GM18858 (cell line): ENCODE measurements around the gene ALOX5.
"Not testable (repeated sequence)": the region's sequence is repeated elsewhere in the genome, so short reads cannot be mapped to it uniquely, and the experiment has no call there.

ENCODE experiments used
- ATAC-seq: cut with Tn5 transposase; IDR thresholded peaks from one replicate; pipeline ENCODE4 v1.9.1; 2021; ENCODE audit not compliant: unreplicated experiment

The ALOX5 gene

GRCh38 chr10:45373576-45374349, at the start of gene ALOX5:
Gene ALOX5, plus strand, starts transcription at chr10:45374216. Its CDS starts 64 bp downstream, at chr10:45374280.
- ATAC-seq: no peak

GRCh38 chr10:45325116-45325515, 48.9 kb upstream of the ALOX5 start:
- no peak for ATAC-seq

- ATAC-seq: not testable (repeated sequence)
Measured at GRCh38 chr10:45326864-45327263, 47.2 kb upstream of the ALOX5 start.

- not testable (repeated sequence) for ATAC-seq
Measured at GRCh38 chr10:45331824-45332223, 42.2 kb upstream of the ALOX5 start.

- no peak for ATAC-seq
Measured at GRCh38 chr10:45339894-45340293, 34.1 kb upstream of the ALOX5 start.

GRCh38 chr10:45340420-45340819, 33.6 kb upstream of the ALOX5 start:
- ATAC-seq: not testable (repeated sequence)

GRCh38 chr10:45346652-45347335, 27.2 kb upstream of the ALOX5 start:
- ATAC-seq: not testable (repeated sequence)

GRCh38 chr10:45347464-45347863, 26.6 kb upstream of the ALOX5 start:
- not testable (repeated sequence) for ATAC-seq

GRCh38 chr10:45348196-45348765, 25.7 kb upstream of the ALOX5 start:
- not testable (repeated sequence) for ATAC-seq

GRCh38 chr10:45353186-45353585, 20.8 kb upstream of the ALOX5 start:
- peak; percentile 53 for ATAC-seq

- no peak for ATAC-seq
Measured at GRCh38 chr10:45354261-45354660, 19.8 kb upstream of the ALOX5 start.

- ATAC-seq: no peak
Measured at GRCh38 chr10:45355494-45355893, 18.5 kb upstream of the ALOX5 start.

GRCh38 chr10:45358961-45359360, 15.1 kb upstream of the ALOX5 start:
- ATAC-seq: not testable (repeated sequence)

- not testable (repeated sequence) for ATAC-seq
Measured at GRCh38 chr10:45361983-45362799, 11.8 kb upstream of the ALOX5 start.

GRCh38 chr10:45367643-45368042, 6.4 kb upstream of the ALOX5 start:
- ATAC-seq: not testable (repeated sequence)

- no peak for ATAC-seq
Measured at GRCh38 chr10:45368181-45368580, 5.8 kb upstream of the ALOX5 start.

- no peak for ATAC-seq
Measured at GRCh38 chr10:45370202-45370955, 3.6 kb upstream of the ALOX5 start.

- no peak for ATAC-seq
Measured at GRCh38 chr10:45371560-45371959, 2.5 kb upstream of the ALOX5 start.

GRCh38 chr10:45372251-45372951, 1.6 kb upstream of the ALOX5 start:
- ATAC-seq: no peak
